DND-41 (cell line): ENCODE results near the gene PTTG2.

Source experiments
- EZH2 ChIP-seq: IDR thresholded peaks from 3 replicates; pipeline ENCODE4 v1.6.1; 2012; ENCODE audit warnings: borderline replicate concordance, low read depth, mild to moderate bottlenecking, moderate library complexity, low read length, inconsistent platforms; ENCODE audit not compliant: severe bottlenecking
- TF ChIP-seq, protein P1 (sequence below): IDR thresholded peaks from 2 replicates; pipeline ENCODE4 v1.5.1; 2012; ENCODE audit warnings: borderline replicate concordance, low read length, moderate library complexity, mild to moderate bottlenecking; ENCODE audit not compliant: poor library complexity, severe bottlenecking; ENCODE audit errors: extremely low read depth

- TF ChIP-seq, protein P1, sequence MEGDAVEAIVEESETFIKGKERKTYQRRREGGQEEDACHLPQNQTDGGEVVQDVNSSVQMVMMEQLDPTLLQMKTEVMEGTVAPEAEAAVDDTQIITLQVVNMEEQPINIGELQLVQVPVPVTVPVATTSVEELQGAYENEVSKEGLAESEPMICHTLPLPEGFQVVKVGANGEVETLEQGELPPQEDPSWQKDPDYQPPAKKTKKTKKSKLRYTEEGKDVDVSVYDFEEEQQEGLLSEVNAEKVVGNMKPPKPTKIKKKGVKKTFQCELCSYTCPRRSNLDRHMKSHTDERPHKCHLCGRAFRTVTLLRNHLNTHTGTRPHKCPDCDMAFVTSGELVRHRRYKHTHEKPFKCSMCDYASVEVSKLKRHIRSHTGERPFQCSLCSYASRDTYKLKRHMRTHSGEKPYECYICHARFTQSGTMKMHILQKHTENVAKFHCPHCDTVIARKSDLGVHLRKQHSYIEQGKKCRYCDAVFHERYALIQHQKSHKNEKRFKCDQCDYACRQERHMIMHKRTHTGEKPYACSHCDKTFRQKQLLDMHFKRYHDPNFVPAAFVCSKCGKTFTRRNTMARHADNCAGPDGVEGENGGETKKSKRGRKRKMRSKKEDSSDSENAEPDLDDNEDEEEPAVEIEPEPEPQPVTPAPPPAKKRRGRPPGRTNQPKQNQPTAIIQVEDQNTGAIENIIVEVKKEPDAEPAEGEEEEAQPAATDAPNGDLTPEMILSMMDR: no peak
- TF ChIP-seq EZH2: no peak
Observed at GRCh38 chr4:37976507-37976906, 16.3 kb downstream of the PTTG2 start.
